ENCODE data around the gene PTAR1. TPM values are rescaled to one million over a fixed set of nuclear protein-coding genes. Genes with fewer than 3 reads are reported as not detected.

The PTAR1 gene
- total RNA-seq, 4 donors from 2014 or later = 30.8 to 131 (median 94.5) TPM

- no peak for DNase-seq
- Histone ChIP-seq H3K27me3 (no peaks in the 10 kb centered on the region), H3K9me3 (no peaks in the 10 kb centered on the region), H3K27ac (no peak overlapping the region), H3K4me3 (no peak overlapping the region), H3K4me1 (peaks cover 0 to 3% (median 0%) of the 10 kb centered on the region in 4 donors), H3K36me3 (no peaks in the 10 kb centered on the region)
- intact Hi-C loops (cut with DNase I; ENCODE audit: low total_unique reads) = no loop called here
- 60 to 67% methylated on average over 2 to 4 of the region's 4 CpGs for WGBS, 2 donors (ENCODE audit: low coverage in 1 of 2)
- in situ Hi-C loops (cut with MboI; ENCODE audit: low pct_ligation_motif_present in 1 of 4, low pct_unique_long_range_greater_than_20kb in 1 of 4, low sequenced_read_pairs in 3 of 4) = loop anchor here in 2 of 4 donors (10.0 to 25.0 kb wide), 2 partner anchors 108 to 196 kb away; no protein-coding TSS in a partner anchor
- TF ChIP-seq EP300 (IDR thresholded peaks at IDR 0.05; ENCODE audit: low read depth) (no peak), POLR2A (IDR thresholded peaks at IDR 0.05) (no peak)
These were observed 80.8 kb downstream of the PTAR1 start for GRCh38 chr9:69678843-69679538.

- WGBS, 2 donors (ENCODE audit: low coverage in 1 of 2) = 85 to 91% methylated on average over 5 of the region's 5 CpGs
- intact Hi-C loops (cut with DNase I; ENCODE audit: low total_unique reads) (no loop called here), in situ Hi-C loops (cut with MboI; ENCODE audit: low pct_ligation_motif_present in 1 of 4, low pct_unique_long_range_greater_than_20kb in 1 of 4, low sequenced_read_pairs in 3 of 4) (loop anchor here in 2 of 4 donors (10.0 to 25.0 kb wide), 2 partner anchors 109 to 197 kb away; no protein-coding TSS in a partner anchor)
- Histone ChIP-seq H3K9me3 (no peaks in the 10 kb centered on the region), H3K27ac (no peak overlapping the region), H3K4me1 (peaks cover 0 to 11% (median 6%) of the 10 kb centered on the region in 4 donors), H3K27me3 (no peaks in the 10 kb centered on the region), H3K4me3 (no peak overlapping the region), H3K36me3 (no peaks in the 10 kb centered on the region)
- TF ChIP-seq POLR2A (IDR thresholded peaks at IDR 0.05) (no peak), EP300 (IDR thresholded peaks at IDR 0.05; ENCODE audit: low read depth) (no peak), POLR2AphosphoS5 (IDR thresholded peaks at IDR 0.05) (no peak), CTCF (IDR thresholded peaks at IDR 0.05) (no peak)
- DNase-seq = no peak
These were observed 81.9 kb downstream of the PTAR1 start for GRCh38 chr9:69677931-69678330.

- no peak for DNase-seq
- Histone ChIP-seq H3K27ac (no peak overlapping the region), H3K4me3 (no peak overlapping the region), H3K9me3 (no peaks in the 10 kb centered on the region), H3K4me1 (peaks cover 2 to 14% (median 10%) of the 10 kb centered on the region in 4 donors), H3K36me3 (no peaks in the 10 kb centered on the region), H3K27me3 (no peaks in the 10 kb centered on the region)
- in situ Hi-C loops (cut with MboI; ENCODE audit: low pct_ligation_motif_present in 1 of 4, low pct_unique_long_range_greater_than_20kb in 1 of 4, low sequenced_read_pairs in 3 of 4) (loop anchor here in 2 of 4 donors (10.0 to 25.0 kb wide), 2 partner anchors 112 to 199 kb away; no protein-coding TSS in a partner anchor), intact Hi-C loops (cut with DNase I; ENCODE audit: low total_unique reads) (no loop called here)
- TF ChIP-seq POLR2A (IDR thresholded peaks at IDR 0.05) (no peak), EP300 (IDR thresholded peaks at IDR 0.05; ENCODE audit: low read depth) (no peak), POLR2AphosphoS5 (IDR thresholded peaks at IDR 0.05) (no peak), CTCF (IDR thresholded peaks at IDR 0.05) (no peak)
- 75 to 76% methylated on average over 2 to 3 of the region's 3 CpGs for WGBS, 2 donors (ENCODE audit: low coverage in 1 of 2)
These were observed 84.2 kb downstream of the PTAR1 start for GRCh38 chr9:69675563-69675962.

- in situ Hi-C loops (cut with MboI; ENCODE audit: low pct_ligation_motif_present in 1 of 4, low pct_unique_long_range_greater_than_20kb in 1 of 4, low sequenced_read_pairs in 3 of 4) (loop anchor here in 3 of 4 donors (10.0 to 25.0 kb wide), 3 partner anchors 112 to 200 kb away; no protein-coding TSS in a partner anchor), intact Hi-C loops (cut with DNase I; ENCODE audit: low total_unique reads) (no loop called here)
- Histone ChIP-seq H3K36me3 (no peaks in the 10 kb centered on the region), H3K27me3 (no peaks in the 10 kb centered on the region), H3K27ac (no peak overlapping the region), H3K9me3 (no peaks in the 10 kb centered on the region), H3K4me1 (peaks cover 2 to 14% (median 10%) of the 10 kb centered on the region in 4 donors), H3K4me3 (no peak overlapping the region)
- 53 to 64% methylated on average over 3 of the region's 3 CpGs for whole genome bisulfite sequencing, 2 donors (ENCODE audit: low coverage in 1 of 2)
- DNase-seq = no peak
- no peak for TF ChIP-seq POLR2A (IDR thresholded peaks at IDR 0.05)
- no peak for TF ChIP-seq EP300 (IDR thresholded peaks at IDR 0.05; ENCODE audit: low read depth)
- TF ChIP-seq POLR2AphosphoS5 (IDR thresholded peaks at IDR 0.05) = no peak
- TF ChIP-seq CTCF (IDR thresholded peaks at IDR 0.05) = no peak
These were observed 84.9 kb downstream of the PTAR1 start for GRCh38 chr9:69674716-69675438.

Data from transverse colon (tissue), 4 donors.